ENCODE data around the gene SLC17A3.

Gene SLC17A3, protein sequence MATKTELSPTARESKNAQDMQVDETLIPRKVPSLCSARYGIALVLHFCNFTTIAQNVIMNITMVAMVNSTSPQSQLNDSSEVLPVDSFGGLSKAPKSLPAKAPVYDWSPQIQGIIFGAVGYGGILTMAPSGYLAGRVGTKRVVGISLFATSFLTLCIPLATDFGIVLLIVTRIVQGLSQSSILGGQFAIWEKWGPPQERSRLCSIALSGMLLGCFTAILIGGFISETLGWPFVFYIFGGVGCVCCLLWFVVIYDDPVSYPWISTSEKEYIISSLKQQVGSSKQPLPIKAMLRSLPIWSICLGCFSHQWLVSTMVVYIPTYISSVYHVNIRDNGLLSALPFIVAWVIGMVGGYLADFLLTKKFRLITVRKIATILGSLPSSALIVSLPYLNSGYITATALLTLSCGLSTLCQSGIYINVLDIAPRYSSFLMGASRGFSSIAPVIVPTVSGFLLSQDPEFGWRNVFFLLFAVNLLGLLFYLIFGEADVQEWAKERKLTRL

DNA sequence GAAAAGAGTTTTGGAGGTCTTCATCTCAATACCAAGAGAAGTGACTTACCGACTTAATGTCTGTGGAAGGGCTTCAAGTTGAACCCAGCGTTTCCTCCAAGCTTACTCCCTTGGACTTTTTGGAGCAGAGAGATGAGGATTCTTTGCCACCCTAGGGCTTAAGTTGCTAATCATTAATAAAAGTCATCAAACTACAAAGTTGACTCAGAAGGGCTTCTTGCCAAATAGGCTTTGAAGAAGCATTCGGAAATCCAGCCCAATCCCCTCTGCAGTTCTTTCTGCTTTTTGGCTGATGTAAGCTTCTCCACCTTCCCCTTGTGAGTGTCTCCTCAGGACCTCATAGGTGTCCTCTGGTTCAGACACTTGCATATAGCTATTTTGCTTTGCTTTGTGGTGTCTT, at the start of gene SLC17A3:
Gene SLC17A3, minus strand, starts transcription at position 126 of the 400 bp plus-strand sequence. CDS start 5,856 bp downstream, outside the sequence.
- no peak for DNase-seq

DNA sequence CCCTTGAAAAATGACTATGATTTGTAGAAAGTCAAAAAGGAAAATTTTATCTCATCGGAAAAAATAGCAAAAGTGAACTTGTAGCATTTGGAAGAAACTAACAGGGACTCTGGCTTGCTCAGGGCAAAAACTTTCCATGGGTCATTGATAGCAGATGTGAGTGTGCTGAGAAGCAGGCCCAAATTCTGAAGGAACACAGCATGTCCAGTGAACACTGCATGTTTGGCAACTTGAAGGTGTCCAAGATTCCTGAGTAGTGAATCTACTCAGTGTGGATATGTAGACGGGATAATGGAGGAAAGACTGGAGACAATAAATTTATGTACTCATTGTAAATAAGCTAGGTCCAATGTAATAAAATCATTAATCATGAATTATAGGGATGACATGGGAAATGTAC, 48.3 kb upstream of the SLC17A3 start:
- DNase-seq, result no peak

DNA sequence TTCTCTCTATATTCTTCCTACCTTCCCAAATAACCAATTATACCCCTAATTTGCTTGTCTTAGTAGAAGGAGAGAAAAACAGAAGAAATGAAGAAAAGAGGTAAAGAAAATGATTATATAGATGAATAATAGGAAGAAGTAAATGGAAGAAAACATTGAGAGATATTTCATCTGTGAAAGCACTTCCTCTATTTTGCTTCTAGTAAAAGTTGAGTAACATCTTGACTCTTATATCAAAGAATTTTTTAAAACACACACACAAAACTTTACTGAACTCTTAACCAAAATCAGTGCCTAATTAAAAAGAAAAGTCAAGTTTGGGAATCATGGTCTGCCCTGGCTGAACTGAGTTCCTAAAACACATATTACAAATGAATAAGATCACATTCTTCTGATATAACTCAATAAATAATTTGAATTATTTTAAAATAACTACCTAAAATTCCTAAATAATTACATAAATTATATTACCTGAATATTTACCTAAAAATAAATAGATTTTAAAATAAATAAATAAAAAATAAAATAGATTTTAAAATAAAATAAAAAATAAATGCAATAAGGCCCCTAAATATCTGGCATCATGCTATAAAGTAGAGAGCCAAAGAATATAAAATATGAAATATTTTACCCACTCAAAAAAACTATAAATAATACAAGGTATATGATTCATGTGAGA, 47.6 kb upstream of the SLC17A3 start:
- no peak for DNase-seq

DNA sequence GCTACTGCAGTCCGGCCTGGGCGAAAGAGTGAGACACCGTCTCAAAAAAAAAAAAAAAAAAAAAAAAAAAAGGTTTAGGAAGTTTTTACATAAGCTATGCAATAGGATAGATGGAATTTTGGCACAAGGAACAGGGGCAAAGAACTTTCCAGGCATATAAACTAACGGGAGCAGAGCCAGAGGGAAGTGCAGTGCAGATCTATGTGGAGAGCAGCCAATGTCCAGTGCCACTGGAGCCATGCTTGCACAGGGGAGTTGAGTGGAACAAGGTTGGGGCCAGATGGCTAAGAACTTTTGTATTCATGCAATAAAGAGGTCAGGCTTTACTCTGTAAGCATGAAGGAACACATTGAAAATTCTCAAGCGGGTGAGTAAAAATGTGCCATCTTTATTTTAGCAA, 45.6 kb upstream of the SLC17A3 start:
- no peak for DNase-seq

DNA sequence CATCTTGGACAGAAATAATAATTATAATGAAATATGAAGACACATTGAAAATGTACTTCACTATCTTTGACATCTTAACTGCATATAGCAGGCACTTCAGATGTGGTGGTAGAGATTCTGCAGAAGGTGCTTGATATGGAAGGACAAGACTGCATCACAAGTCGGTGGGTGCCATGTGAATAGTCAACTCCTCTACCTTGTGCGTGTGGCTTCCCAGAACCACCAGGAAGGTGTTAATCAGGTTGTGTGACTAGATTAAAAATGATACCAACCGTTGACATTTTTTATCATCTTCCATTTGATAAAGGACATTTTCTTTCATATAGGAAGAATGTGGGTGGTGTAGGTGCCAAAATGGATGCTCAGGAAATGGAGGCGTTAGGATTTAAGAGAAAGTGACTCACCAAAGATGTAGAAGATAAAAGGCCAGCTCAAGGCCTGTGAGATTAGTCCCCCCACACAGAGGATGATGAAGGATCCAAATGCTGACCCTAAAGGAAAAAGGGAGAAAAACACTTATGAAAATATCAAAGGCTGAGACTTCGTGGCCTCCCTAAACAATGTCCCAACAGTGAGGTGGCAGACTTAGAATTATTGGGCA, 44.1 kb upstream of the SLC17A3 start:
- DNase-seq, result no peak

DNA sequence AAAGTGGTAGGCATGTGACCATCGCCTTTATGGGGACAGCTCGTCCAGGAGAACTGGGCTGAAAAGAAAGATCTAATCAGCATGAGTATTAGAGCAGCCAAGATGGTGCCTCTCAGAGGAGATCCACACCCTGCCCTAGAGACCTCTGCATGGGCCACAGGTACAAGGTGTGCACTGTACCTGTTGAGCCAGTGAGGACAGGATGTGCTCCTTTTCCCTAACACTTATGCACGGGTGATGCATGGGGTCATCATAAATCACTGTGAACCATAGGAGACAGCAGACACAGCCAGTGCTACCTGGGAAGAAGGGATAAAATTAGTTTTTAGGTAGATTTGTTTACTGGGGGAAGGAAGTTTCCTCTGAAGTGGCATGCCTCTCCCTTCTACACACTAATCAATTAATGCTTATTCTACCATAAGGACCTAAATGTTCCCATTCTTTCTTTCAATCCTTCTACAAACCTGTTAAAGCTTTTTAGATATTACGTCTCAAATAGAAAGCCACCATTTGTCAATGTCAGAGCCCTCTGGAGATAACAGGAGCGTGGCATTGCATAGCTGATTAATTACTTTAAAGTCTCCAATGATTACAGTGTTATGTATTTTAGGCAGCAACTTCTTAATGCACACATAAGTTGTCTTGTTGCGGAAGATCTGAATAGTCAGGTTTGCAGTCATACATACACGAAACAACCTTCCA, 42.9 kb upstream of the SLC17A3 start:
- no peak for DNase-seq

DNA sequence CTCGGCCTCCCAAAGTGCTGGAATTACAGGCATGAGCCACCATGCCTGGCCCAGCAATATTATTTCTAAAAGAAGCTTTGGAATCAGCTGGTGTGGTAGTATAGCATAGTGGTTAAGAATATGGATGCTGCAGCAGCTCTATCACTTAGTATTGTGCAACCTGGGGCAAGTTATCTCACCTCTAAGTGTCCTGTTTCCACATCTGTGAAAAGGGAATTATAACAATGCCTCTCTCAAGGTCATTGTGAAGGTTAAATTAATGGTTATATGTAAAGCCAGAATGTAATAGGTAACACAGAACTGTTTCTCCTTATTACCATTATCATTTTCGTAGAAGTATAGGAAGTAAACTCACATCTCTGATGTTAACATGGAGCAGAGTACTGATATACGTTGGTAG, 42.3 kb upstream of the SLC17A3 start:
- DNase-seq, result no peak

DNA sequence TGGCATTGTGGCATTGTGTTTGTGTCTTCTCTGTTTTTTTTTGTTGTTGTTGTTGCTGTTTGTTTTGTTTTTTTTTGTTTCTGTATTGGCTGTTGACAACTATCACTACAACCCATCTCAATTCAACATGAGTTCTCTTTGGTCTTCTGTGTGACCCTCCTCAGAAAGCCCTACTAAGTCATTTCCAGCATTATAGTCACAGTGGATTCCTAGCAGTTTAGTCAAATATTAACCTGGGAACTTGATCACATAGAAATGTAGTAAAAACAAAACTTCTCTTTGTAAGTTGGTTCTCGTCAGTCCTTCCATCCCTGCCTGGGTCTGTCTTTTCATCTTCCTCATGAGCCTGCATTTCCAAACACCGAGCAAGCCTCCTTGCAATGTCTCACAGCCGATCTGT, 39.7 kb upstream of the SLC17A3 start:
- DNase-seq, result no peak

DNA sequence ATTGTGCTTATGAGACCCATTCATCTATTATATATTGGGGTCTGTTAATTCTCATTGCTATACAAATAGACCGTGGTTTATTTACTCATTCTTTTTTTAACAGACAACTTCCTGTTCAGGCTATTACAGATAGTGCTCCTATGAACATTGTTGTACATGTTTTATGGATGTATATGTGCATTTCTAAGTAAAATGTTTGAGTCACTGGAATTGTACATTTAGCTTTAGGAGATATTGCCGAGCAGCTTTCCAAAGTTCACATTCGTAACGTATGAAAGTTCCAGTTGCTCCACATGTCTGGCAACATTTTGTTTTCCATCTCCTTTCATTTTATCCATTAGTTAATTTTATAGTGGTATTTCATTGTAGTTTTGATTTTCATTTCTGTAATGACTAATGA, 37.3 kb upstream of the SLC17A3 start:
- DNase-seq, result no peak

DNA sequence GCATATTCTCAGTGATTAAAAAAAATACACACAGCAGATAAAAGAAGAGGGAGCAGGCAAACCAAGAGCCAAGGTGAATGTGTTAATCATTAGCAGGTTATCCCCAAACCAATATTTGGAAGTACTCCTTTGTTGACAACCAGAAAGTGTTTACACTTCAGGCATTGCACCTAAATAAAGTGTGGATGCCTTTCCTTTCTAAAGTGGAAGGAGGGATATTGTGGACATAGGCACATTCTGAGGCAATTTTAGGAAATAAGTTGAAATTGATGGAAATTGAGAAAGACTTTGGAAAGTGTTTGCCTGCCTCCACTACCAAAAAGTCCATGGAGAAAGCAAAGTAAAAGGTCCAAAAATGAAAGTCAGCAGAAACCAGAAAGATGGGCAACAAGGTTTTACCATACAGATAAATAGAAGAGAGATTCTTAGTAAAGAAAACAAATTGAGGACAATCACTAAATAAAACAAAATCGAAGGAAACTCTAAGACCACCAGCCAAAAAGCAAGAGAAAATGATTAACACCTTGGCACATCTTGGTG, 33.5 kb upstream of the SLC17A3 start:
- DNase-seq, result no peak

DNA sequence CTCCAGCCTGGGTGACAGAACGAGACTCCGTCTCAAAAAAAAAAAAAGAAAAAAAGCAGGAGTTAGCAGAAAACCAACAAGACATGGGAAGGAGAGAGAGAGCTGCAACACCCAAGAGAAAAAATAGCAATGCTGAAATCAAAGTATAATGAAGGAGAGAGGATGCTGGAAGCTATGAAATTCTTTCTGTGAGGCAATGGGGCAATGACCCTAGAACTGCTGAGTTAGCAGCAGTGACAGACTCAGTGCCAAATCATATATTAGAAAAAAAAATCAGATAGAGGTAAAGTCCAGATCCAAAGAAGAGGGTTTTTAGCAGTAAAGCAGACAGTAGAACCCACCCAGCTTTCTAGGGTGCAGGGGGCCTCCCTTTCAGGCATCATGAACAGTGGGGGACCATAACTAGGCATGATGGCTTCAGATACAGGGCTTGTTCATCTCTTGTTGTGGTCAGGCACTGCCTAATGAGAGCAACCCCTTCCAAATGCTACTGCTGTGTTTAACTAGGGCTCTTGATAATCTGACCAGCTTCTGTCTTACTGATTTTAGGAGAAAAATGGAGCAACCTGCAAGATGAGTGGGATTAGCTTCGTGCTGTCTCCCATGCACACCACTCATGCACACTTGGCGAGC, 29.5 kb upstream of the SLC17A3 start:
- DNase-seq, result no peak

DNA sequence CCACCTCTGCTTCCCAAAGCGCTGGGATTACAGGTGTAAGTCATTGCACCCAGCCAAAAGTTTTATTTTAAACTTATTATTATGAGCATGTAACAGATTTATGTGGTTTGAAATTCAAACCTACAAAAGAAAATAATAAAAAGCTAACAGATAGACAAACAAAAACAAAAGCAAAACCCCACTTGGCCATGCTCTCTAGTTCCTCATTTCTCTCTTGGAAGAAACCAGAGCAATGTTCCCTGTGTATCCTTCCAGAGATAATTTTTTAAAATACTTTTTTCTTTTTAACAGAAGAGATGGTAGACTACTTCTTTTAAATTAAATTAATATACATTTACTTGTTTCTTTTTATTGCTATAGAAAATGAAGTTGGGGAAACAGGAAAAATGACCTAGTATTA, 28.0 kb upstream of the SLC17A3 start:
- no peak for DNase-seq

DNA sequence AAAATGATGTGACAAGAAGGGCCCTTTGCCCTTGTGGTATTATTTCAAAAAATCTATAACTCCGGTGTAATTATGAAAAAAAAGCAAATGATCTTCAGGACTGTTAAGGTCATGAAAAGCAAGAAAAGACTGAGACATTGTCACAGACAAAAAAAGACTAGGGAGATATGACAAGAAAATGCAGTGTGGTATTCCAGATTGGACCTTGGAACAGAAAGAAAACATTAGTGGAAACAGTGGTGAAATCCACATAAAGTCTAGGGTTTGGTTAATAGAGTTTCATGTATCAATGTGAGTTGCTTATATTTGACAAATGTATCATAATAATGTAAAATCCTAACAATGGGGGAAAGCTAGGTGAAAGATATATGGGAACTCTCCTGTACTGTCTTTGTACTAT, 26.8 kb upstream of the SLC17A3 start:
- no peak for DNase-seq

DNA sequence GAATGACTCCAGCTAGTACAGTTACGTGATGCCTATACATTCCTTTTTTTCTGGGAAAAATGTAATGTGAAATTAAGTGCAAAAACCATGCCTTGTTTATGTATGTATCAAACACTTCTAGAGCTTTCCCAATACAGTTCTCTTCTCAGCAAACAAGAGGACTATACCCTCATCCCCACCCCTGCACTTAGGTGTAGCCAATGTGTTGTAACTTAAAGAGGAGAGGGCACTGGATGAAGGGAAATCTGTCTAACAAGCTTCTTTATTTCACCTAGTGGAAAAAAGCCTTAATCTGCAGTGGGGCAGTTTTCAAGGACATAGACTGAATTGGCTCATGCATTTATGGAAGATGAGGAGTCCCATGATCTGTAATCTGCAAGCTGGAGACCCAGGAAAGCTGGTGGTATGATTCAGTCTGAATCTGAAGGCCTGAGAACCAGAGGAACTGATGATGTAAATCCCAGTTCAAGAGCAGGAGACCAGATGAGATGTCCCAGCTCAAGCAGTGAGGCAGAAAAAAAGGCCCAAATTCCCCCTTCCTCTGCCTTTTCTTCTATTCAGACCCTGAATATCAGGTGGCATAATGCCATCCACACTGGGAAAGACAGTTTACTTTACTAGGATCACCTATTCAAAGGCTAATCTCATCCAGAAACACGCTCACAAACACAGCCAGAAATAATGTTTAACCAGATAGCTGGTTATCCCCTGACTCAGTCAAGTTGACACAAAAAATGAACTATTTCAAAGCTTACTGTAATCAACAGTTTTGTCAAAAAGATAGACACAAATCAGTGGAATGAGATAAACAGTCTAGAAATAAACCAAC, 25.8 kb upstream of the SLC17A3 start:
- no peak for DNase-seq

DNA sequence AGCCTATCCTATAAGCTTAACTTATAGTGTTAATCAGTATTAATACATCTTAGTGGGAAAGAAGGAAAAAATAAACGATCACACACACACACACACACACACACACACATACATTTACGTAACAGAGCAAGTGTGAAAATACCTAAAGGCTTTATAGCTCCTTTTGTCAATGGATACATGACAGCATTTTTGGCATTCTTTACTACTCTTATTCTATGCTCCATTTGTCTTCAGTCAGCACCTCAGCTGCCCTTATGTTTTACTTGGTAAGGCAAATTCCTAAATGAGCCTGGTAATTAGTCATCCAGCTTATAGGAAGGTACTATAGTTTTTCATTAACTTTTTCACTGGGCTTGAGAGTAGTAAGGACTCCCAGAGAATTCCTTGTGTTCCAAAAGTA, 25.1 kb upstream of the SLC17A3 start:
- DNase-seq, result no peak

DNA sequence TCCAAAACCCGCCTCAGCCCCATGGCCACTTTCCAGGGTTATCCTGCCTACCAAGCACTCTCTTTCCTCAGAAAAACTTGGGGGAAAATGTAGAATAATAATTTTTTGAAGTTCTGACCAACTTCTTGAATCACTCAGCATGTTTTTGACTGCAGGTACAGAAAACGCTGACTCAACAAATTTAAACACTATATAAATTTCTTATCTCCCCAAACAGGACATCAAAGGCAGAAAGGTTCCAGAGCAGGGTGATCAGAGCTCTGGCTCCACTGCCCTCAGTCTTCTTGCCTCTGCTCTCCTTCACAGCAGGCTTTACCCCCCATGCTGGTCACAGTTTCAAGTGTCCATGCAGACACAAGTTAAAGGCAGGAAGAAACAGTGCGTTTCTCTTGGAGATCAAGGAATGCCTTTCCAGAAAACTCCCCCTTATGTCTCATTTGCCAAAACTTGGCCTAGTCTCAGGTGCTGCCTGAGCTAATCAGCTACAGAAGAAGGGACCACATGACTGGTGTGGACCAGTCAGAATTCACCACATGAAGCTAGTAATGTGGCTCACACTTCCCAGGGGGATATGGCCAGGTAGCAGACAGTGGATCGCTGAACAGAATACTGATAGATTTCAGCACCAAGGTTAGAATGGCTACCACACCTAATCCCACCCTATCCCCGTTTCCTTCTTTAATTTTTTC, 24.4 kb upstream of the SLC17A3 start:
- DNase-seq, result no peak

DNA sequence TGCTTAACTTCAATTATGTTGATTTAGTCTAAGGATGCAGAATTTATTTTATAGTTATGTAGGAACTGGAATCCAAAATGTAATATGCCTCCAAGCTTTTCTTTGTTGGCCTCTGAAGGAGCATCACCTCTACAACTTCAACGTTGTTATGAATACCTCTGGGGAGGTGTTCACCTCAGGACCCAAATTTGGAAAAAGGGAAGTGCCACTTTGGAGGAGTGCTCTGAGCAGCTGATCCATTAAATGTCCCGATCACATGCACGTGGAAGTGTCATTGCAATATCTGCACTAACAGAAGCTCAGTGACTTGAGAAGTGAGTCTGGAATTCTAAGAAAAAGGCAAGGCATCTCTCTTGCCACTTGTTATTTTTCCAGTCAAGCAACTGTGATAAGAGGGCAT, 22.2 kb upstream of the SLC17A3 start:
- DNase-seq, result no peak

DNA sequence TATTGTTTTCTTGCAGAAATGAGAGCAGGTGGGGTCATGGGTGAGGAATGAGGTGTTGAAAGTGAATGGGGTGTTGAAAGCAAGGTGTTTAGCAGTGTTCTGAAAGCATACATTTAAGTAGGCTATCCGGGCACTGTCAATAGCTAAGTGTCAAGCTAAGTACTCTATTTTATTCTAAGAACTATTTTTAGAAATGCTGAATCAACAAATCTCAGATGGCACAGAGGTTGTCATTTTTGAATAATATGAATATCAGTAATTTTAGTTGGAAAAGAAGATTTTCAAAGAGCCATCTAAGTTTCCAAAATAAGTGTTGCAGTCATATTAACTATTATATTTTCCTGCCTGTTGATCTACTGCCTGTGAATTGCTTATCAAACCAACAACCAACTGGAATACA, 21.7 kb upstream of the SLC17A3 start:
- DNase-seq, result no peak

DNA sequence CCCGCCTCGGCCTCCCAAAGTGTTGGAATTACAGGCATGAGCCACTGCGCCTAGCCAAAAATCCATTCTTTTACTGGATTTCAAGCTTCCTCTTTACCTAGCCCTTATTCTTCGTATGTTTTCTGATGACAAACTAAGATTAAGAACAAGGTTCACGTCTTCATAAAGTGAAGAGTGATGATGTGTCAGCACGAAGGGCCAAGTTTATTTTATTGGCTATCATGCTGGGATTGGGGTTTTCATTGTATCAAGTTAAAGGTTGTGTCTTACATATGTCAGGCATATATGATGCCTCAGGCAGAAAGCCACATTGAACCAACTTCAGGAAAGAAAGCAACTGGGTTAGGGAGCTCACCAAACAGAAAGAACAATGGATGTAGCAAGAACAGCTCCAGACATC, 19.7 kb upstream of the SLC17A3 start:
- DNase-seq, result no peak

DNA sequence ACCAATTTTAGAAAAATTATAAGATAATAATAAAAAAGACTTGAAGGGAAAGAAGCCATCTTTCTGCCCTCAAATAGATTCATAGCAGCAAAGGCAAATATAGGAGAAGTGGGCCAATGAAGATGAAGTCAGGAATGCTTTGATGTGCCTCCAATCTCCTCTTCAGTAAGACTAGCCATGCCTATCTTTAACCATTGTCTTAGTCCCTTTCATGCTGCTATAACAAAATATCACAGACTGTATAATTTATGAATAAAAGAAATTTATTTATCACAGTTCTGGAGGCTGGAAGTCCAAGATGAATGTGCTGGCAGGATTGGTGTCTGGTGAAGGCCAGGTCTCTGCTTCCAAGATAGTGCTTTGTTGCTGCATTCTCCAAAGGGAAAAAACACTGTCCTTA, 18.8 kb upstream of the SLC17A3 start:
- DNase-seq, result no peak

Measured in NCI-H524 (cell line).